NCI-H526 (cell line): ENCODE data around the gene PSMA4.
"Not testable (repeated sequence)": the region's sequence is repeated elsewhere in the genome, so short reads cannot be mapped to it uniquely, and the experiment has no call there.

Experiments used
- DNase-seq, 2 experiments: peaks; one replicate each; lab custom pipeline; 2025; lab: John Stamatoyannopoulos, UW

The PSMA4 gene

DNA sequence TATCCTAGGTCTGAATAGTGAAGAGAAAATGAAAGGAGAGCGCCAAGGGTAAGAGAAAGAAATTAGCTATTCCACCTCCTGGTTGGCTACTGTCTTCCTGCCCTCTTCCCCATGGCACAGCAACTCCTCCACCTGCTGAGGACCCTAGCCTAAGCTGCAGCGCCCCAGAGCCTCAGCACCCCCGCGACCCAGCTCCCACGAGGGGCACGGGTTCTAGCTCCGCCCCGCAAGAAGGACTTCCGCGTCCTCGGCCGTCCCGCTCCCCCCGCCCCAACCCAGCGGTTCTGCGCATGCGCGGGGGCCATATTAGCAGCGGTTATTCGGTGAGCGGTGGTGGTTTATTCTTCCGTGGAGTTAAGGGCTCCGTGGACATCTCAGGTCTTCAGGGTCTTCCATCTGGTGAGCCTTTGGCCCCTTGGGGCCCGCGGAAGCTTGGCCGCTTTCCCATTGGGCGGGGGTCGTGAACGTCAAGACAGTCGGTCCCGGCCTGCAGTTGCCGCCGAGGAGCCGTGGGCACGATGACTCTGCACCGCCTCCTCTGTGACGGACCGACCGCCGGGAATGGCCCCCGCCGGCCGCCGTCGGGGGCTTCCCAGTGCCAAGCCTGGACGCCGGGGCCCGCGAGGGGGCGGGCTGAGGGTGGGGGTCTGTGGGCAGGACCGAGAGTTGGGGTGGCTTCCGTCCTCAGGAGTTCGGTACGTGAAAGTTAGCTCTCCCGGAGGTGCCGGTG is at the start of gene PSMA4:
TSS of gene PSMA4 (plus strand) at position 304 of the 730 bp plus-strand sequence. CDS start 1,484 bp downstream, outside the sequence.
- peak; percentile 77 to 94 for DNase-seq

DNA sequence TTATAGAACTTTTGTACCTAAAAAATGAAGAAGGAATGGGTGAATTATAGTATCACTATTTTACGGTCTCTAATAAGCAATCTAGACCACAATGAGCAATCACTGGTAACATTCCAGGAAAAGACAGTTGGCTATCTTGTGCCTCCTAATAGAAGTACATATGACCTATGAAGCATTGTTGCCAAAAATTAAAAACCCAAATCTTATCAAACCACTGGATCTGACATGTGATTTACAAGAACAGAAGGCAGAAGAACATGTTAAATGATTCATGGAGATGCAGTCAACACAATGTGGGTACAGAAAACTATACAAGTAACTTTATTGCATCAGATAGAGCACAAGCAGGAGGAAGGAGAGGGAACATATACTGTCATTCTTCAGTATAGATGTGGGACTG is 47.4 kb upstream of the PSMA4 start:
- DNase-seq = no peak

DNA sequence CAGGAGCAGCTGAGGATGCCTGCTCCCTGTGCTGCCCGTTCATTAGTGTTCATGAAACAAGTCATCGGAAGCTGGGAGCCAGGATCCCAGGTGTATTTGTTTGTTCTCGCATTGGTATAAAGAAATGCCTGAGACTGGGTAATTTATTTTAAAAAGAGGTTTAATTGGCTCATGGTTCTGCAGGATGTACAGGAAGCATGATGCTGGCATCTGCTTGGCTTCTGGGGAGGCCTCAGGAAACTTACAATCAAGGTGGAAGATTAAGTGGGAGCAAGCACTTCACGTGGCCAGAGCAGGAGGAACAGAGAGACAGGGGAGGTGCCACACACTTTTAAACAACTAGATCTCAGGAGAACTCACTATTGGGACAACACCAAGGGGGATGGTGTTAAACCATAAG is 38.4 kb upstream of the PSMA4 start:
- no peak for DNase-seq

DNA sequence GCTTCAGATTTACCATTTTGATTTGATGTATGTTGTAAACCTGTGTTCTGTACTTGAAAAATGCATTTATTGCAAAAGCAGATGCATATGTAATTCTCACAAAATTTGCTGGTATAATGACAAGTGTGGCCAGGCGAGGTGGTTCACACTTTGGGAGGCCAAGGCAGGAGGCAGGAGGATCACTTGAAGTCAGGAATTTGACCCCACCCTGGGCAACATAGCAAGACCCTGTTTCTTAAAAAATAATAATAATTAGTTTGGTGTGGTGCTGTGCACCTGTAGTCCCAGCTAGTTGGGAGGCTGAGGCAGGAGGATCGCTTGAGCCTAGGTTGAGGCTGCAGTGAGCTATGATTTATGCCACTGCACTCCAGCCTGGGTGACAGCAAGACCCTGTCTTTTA is 37.6 kb upstream of the PSMA4 start:
- no peak for DNase-seq

DNA sequence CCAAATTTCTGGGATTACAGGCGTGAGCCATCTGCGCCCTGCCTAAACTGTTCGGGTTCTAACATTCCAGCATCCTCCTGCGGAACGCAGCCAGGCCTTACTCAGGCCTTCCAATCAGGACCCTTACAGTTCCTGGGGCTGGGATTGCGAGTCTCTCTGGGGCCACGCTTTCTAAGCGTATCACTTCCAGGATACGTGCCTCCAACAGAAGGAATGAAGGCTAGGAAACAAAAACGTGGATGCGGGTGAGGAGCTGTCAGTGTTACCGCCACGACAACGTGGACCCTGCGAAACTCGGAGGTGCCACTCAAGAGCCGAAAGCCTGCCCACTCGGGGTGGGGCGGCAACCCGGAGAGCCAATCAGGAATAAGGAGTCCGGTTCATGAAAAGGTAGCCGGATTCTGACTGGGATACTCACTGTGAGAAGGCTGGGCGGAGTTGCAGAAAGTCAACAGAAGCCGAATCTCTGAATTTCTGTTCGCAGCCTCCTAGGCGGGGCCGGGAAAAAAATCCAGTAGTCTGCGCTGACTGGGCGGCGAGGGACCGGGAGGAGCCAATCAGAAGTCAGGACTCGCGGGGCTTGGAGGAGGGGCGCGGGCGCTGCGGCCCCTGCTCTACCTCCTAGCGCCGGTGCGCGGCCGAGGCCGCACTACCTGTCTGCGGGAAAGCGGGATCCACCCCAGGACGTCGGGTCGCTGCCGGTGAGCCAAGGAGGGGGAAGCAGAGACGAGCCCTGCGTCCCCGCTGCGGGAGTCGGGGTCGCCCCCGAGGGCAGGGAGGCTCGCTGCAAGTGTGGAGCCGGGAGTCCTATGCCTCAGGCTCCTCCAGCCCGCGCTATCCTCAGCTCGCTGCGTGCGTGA is 33.0 kb upstream of the PSMA4 start, which contains the start of gene HYKK:
TSS of gene HYKK (plus strand) at position 607 of the 860 bp plus-strand sequence. CDS start 5,512 bp downstream, outside the sequence.
- peak; percentile 97 to 98 for DNase-seq

DNA sequence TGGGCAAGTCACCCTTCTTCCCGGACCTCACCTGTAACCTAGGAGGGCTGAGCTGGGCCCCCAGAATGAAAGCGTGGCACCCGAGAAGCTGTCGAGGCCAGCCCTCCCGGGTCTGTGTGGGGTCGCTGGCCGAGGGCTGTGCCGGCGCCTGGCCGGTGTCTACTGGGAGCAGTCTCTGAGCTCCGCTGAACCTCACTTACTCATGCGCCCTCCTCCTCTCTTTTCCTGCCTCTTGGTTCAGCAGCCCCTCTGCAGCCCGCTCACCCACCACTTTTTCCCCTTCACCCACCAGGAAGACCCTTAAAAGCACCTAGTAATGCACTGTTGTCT is 32.4 kb upstream of the PSMA4 start:
- DNase-seq = peak in 1 of 2 experiments; percentile 53

DNA sequence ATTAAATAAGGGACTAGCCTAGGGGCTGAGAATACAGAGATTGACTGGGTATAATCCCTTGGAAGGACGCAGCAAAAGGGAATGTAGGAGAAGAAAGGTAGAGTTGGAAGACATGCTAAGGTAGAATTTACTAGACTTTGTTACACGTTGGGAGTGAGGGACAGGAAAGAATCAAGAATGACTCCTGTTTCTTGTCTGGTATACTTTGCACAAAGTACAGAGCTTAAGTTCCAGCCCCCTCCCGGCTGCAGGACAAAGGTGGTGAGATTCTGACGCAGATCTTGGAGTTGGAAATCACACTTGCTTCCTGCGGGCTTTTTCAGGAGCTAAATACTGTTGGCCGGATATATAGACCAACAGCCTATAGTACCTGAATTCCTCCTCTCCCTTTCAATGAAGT is 32.0 kb upstream of the PSMA4 start:
- peak in 1 of 2 experiments; percentile 29 for DNase-seq

DNA sequence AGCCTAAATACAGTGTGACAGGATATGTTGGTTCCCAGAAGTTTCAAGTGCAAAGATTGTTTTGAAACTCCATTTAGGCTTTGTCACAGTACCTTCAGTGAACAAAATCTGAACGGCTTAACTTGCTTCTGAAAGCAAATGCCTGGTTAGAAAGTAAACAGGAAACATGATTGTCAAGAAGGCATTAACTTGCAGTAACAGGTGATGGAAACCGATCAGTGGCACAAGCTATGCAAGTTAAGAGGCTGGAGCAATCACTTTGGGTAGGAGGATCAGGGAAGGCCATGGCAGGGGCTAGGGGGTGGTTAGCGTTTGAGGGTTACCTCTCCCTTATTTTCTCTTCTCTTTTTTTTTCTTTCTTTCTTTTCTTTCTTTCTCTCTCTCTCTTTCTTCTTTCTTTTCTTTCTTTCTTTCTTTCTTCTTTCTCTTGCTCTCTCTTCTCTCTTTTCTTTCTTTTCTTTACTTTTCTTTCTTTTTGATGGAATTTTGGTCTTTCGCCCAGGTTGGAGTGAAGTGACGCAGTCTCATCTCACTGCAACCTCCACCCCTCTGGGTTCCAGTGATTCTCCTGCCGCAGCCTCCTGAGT is 30.4 kb upstream of the PSMA4 start:
- DNase-seq = no peak

DNA sequence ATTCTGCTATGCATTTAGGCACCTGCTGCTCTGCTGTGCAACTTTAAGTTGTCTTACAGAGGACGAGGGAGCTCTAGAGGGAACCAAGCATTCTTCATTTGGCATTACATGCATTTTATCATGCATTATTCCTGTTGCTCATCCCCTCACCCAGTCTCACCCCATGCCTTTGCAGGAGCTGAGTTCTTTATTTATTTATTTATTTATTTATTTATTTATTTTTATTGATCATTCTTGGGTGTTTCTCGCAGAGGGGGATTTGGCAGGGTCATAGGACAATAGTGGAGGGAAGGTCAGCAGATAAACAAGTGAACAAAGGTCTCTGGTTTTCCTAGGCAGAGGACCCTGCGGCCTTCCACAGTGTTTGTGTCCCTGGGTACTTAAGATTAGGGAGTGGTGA is 20.2 kb upstream of the PSMA4 start:
- not testable (repeated sequence) for DNase-seq

DNA sequence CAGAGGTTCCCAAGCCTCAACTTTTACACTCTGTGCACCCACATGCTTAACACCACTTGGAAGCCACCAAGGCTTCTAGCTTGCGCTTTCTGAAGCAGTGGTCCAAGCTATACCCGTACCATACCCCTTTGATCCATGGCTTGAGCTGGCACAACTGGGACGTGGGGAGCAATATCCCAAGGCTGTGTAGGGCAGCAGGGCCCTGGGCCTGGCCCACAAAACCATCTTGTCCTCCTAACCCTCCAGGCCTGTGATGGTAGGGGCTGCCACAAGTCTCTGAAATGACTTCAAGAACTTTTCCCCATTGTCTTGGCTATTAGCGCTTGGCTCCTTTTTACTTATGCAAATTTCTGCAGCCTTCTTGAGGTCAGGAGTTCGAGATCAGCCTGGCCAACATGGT is 16.0 kb upstream of the PSMA4 start:
- no peak for DNase-seq

DNA sequence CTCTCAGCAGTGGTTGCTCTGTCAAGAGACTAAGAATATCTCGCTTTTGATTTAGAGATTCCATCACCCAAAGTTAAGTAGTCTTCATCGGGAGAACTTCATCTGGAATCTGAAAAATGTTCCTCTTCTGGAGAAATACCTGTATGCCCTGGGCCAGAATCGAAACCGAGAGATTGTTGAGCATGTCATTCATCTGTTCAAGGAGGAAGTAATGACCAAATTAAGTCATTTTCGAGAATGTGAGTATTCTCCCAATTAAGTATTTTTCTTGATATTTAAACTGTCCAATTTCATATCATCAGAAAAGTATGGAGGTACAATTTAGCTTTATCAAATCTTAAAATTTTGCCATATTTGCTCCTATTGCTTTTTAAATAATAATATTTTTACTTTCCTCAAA is 12.9 kb upstream of the PSMA4 start:
- no peak for DNase-seq

DNA sequence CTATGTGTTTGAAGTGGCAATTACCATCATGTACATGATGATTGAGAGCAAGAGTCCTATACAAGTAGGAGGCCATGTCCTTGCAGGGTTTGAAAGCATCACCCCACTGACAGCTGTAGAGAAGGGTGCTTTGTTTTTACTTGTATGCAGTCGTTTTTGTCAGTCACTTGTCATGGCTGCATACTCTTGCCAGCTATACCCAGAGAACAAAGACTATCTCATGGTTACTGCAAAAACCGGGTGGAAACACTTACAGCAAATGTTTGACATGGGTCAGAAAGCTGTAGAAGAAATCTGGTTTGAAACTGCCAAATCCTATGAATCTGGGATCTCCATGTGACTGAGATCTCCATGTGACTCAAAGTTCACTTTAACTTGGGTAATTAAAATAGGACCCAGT is 6.9 kb upstream of the PSMA4 start:
- DNase-seq = no peak

DNA sequence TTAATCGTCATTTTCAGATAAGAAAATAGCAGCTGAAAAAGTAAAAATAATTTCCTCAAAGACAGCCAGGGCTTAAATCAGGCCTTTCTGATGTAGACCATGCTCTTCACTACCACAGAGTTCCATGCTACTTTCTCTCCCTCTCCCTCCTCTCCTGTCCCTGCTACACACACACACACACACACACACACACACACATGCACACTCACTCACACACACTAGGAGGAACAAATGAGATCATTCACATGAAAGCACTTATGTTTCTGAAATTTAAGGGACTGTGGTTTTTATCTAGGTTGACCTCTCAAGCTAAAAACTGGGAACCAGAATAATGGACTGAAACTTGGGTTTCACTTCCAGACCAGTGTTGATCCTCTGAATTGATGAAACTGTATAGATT is 4.1 kb upstream of the PSMA4 start:
- DNase-seq = no peak

DNA sequence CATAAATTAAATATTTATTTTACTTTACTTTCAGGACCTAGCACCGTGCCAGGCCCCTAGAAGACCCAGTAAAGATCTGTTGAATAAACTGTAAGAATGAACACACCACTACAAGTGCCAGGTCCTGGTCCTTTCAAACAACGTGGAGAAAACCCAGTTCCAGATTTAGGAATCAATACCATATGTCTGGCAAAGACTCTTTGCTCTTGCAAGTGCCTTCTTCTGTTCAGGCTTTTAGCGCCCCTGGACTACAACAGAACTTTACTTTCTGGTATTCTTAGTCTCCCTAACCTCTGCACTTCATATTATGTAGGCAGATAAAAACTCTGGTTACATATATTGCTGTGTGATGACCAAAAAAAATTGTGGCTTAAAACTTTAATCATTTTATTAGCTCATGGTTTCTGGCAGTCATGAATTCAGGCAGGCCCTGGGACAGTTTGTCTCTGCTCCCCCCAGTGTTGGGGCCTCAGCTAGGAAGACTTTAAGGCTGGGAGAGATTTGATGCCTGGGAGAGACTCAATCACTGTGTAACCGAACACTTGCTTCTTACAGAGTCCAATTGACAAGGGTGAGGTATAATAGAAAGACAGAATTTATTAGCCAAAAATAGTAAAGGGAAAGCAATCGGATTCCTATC is 2.9 kb upstream of the PSMA4 start:
- DNase-seq = no peak

DNA sequence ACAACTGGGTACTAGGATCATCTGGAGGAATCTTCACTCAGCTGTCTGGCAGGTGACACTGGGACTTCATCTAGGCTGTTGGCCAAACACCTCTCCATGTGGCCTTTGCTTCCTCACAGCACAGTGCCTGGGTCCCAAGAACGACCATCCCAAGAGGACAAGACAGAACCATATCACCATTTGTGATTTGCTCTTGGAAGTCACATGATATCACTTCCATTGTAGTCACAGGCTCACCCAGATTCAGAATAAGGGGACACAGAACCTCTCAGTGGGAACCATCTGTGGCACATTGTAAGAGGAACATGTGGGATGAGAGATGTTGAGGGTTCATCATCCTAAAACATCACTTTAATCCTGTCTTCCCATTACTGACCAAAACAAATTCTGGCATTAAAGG is 1.9 kb upstream of the PSMA4 start:
- DNase-seq = no peak

DNA sequence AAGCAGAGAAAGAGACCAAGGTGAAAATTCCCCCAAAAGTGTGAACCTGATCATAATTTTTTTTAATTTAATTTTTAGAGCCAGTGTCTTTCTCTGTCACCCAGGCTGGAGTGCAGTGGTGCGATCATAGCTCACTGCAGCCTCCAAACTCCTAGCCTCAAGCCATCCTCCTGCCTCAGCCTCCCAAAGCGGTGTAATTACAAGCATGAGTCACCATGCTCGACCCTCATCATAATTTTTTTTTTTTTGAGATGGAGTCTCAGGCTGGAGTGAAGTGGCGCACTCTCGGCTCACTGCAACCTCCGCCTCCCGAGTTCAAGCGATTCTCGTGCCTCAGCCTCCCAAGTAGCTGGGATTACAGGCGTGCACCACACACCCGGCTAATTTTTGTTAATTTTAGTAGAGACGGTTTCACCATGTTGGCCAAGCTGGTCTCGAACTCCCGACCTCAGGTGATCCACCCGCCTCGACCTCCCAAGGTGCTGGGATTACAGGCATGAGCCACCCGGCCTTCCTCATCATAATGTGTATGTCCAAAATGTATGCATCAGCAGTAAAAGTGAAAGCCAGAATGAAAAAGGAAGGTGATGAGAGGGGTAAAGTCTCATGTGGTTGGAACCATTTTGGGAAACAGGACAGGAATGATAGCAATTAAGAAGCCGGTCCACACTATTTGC is 642 bp upstream of the PSMA4 start:
- DNase-seq = not testable (repeated sequence)

DNA sequence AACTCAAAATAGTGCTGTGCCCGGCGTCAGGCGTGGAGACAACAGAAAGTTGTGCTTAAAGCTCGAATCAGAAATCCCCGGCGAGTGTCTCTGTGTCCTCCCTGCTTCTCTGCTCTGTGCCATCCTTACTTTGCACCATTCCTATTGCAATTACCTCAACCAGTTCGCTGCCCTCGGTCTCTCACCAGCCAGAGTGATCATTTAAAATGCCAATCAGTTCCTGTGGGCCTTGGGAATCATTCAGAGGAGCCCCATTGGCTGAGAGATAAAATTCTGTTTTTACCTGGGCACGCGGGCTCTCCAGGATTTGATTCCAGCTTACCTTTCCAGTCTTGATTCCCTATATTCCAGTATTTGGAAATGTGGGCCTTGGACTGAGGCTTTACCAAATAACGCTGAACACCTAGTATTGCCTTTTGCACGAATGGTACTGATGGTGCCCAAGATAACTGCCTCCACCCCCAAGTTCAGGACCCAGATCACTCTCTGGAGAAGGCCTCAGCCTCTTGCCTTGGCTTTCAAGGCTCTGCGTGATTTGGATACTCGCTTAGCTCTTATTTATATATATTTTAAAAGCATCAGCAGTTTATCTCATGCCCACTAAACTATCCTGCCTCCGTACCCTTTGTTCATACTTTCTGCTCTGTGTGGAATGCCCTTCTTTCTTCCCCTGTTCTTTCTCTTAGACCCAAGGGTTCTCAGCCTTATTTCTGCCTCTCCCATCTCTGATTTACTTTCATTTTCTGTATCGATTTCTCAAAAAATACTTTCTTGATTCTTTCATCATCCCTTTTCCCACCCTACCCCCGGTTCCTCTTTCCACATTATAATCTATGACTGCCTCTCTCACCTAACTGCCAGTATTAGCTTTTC is 863 bp downstream of the PSMA4 start:
- peak; percentile 30 to 60 for DNase-seq

DNA sequence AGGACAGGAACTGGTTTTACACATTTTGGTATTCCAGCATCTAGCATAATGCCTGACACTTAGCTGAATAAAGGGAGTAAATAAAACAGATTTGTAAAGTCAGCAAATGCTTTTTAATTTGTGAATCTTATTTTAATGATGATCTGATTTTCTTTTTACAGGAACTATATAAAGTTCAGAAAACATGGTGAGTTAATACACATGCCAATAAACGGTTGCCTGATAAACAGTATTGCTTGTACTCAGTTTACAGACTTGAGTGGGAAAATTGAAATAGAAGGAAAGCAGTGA is 1.4 kb downstream of the PSMA4 start:
- no peak for DNase-seq

DNA sequence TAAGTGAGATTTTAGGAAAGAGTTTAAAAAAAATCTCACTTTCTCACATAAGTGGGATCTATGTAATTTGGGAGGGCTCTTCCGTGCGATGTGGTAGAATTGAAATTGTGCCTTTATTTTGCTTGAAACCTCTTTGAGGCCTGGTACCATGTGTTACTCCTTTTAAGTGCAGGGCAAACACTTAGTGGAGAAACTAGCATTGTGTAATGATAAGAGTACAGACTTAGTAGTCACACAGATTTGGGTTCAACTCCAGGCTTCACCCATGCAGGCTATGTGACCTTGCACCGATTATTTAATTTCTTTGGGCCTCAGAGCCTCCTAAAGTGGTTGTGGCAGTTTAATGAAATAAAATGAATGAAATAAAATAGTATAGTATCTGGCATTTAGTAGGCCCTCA is 2.4 kb downstream of the PSMA4 start:
- no peak for DNase-seq

DNA sequence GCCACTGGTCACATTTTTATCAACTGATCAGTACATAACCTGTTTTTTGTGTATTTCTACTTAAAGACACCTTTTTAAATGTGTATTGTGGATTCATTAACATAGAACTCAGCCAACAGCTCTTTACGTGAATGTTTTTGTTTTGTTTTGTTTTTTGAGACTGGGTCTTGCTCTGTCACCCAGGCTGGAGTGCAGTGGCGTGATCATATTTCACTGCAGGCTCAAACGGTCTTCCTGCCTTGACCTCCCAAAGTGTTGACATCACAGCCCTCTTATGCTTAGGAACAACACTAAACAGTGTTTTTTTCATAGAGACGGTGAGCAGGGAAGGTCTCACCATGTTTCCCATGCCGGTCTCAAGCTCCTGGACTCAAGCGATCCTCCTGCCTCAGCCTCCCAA is 9.9 kb downstream of the PSMA4 start:
- no peak for DNase-seq

DNA sequence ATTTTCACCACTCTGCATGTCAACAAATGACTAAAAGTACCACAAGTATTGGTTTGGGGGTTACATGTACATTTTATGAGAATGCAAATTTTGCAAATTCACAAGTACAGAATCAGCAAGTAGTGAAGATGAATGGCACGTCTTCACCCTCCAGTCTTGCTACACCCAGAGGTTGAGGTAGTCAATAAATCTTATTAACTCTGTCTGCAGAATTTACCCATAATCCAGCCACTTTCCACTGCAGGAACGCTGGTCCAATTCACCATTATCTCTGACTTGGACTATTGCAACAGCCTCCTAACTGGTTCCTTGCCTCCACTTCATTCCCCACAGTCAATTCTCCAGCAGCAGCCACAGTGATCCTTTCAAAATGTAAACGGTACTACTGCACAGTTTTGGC is 10.6 kb downstream of the PSMA4 start:
- no peak for DNase-seq
